ENCODE data around the gene PDIK1L.

DNA sequence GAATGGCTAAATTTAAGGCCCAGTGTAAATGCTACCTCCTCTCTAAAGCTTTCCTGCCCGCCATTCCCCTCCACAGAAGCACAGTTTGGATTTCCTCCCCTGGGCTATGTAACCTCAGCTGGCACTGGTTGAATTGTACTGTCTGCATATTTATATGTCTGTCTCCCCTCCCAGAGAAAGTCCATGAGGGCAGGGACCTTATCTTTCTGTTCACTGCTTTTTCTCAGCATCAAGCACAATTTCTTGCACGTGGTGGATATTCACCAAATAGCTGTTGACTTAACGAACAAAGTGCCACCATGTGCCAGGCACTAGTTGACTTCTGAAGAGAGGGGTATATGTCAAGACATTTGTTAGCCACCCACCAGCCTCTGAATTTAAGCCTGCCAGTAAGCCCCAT, 9.5 kb upstream of the PDIK1L start:
- TF ChIP-seq, protein P1, sequence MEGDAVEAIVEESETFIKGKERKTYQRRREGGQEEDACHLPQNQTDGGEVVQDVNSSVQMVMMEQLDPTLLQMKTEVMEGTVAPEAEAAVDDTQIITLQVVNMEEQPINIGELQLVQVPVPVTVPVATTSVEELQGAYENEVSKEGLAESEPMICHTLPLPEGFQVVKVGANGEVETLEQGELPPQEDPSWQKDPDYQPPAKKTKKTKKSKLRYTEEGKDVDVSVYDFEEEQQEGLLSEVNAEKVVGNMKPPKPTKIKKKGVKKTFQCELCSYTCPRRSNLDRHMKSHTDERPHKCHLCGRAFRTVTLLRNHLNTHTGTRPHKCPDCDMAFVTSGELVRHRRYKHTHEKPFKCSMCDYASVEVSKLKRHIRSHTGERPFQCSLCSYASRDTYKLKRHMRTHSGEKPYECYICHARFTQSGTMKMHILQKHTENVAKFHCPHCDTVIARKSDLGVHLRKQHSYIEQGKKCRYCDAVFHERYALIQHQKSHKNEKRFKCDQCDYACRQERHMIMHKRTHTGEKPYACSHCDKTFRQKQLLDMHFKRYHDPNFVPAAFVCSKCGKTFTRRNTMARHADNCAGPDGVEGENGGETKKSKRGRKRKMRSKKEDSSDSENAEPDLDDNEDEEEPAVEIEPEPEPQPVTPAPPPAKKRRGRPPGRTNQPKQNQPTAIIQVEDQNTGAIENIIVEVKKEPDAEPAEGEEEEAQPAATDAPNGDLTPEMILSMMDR (IDR thresholded peaks at IDR 0.05; ENCODE audit: insufficient read depth, low read length), result no peak
- TF ChIP-seq GABPA (IDR thresholded peaks at IDR 0.05; ENCODE audit: low read depth) (no peak), POLR2AphosphoS5 (IDR thresholded peaks at IDR 0.05; ENCODE audit: low read depth) (no peak), SPI1 (IDR thresholded peaks at IDR 0.05; ENCODE audit: borderline replicate concordance, low read depth) (no peak)
- TF ChIP-seq, protein P2, sequence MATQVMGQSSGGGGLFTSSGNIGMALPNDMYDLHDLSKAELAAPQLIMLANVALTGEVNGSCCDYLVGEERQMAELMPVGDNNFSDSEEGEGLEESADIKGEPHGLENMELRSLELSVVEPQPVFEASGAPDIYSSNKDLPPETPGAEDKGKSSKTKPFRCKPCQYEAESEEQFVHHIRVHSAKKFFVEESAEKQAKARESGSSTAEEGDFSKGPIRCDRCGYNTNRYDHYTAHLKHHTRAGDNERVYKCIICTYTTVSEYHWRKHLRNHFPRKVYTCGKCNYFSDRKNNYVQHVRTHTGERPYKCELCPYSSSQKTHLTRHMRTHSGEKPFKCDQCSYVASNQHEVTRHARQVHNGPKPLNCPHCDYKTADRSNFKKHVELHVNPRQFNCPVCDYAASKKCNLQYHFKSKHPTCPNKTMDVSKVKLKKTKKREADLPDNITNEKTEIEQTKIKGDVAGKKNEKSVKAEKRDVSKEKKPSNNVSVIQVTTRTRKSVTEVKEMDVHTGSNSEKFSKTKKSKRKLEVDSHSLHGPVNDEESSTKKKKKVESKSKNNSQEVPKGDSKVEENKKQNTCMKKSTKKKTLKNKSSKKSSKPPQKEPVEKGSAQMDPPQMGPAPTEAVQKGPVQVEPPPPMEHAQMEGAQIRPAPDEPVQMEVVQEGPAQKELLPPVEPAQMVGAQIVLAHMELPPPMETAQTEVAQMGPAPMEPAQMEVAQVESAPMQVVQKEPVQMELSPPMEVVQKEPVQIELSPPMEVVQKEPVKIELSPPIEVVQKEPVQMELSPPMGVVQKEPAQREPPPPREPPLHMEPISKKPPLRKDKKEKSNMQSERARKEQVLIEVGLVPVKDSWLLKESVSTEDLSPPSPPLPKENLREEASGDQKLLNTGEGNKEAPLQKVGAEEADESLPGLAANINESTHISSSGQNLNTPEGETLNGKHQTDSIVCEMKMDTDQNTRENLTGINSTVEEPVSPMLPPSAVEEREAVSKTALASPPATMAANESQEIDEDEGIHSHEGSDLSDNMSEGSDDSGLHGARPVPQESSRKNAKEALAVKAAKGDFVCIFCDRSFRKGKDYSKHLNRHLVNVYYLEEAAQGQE (IDR thresholded peaks at IDR 0.05; ENCODE audit: insufficient replicate concordance, low read depth), result no peak
